GM12875 (cell line): Measurements from ENCODE around the gene SQSTM1.

Experiments
- H3K4me3 ChIP-seq: one replicate; pipeline ENCODE4 v1.5.1; 2011; ENCODE audit warnings: low read depth, low read length, control low read depth
- CTCF ChIP-seq: IDR thresholded peaks from 2 replicates; pipeline ENCODE4 v1.5.1; 2011; ENCODE audit warnings: low read depth, mild to moderate bottlenecking, control low read depth, inconsistent platforms, low read length, moderate library complexity, borderline replicate concordance; ENCODE audit not compliant: insufficient read depth

The SQSTM1 gene

DNA sequence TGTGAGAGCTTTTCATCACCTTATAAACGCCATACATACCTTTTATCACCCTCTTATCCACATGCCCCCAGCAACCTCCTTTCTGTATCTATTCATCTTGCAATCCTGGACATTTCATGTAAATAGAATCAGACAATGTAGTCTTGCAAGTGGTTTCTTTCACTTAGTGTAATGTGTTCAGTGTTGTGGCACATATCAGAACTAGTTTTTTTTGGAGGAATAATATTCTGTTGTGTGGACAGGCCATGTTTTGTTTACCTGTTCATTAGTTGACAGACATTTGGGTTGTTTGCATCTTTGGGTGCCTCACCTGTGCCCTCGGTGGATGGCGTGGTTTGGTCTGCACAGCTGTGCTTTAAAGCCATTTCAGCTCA, 1.3 kb downstream of the SQSTM1 start:
- H3K4me3 ChIP-seq: no peak overlapping the region
- no peak for TF ChIP-seq CTCF

GRCh38 chr5:179822444-179822990, 1.8 kb downstream of the SQSTM1 start:
- no peak for TF ChIP-seq CTCF

DNA sequence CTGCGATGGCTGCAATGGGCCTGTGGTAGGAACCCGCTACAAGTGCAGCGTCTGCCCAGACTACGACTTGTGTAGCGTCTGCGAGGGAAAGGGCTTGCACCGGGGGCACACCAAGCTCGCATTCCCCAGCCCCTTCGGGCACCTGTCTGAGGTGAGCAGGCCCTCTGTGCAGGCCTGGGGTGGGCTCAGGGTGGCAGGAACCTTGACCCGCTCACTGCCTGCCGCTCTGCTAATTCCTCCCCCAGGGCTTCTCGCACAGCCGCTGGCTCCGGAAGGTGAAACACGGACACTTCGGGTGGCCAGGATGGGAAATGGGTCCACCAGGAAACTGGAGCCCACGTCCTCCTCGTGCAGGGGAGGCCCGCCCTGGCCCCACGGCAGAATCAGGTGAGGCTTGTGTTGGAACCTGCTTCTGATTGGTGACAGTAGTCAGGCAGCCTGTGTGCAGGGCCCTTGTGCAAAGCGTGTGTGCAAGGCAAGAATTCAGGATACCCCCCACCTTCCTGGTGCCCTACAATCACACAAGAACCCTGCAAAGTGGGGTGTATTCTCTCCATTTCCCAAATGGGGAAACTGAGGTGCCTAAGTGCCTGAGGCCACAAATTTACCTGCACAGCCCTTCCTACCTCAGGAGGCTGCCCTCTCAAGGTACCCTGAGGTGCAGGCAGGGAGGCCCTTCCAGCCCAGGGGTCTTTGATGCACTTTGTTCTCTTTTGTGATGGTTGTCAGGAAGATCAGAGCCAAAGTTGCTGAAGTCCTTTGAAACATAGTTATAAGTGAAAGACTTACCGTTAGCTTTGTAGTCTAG, 3.4 kb downstream of the SQSTM1 start:
- no peak for TF ChIP-seq CTCF
- H3K4me3 ChIP-seq: no peak overlapping the region

More at GRCh38 chr5:179822444-179822990, 1.8 kb downstream of the SQSTM1 start:
- H3K4me3 ChIP-seq: no peak overlapping the region

DNA sequence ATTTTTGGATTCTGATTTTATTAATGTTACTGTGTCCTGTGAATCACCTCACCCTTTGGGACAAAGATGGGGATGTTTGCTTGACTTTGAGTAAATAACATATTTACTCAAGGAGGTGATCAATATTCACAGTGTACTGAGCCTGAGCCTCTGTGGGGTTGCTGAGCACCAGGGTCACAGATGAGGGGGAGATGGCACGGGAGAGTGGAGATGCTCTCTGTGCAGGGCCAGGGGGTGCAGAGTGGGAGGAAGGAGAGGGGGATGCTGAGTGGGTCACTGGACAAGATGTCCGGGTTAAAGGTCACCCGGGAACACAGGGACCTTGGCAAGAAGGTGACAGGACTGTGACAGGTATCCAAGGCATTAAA, 4.0 kb downstream of the SQSTM1 start:
- H3K4me3 ChIP-seq: no peak overlapping the region
- TF ChIP-seq CTCF: no peak

DNA sequence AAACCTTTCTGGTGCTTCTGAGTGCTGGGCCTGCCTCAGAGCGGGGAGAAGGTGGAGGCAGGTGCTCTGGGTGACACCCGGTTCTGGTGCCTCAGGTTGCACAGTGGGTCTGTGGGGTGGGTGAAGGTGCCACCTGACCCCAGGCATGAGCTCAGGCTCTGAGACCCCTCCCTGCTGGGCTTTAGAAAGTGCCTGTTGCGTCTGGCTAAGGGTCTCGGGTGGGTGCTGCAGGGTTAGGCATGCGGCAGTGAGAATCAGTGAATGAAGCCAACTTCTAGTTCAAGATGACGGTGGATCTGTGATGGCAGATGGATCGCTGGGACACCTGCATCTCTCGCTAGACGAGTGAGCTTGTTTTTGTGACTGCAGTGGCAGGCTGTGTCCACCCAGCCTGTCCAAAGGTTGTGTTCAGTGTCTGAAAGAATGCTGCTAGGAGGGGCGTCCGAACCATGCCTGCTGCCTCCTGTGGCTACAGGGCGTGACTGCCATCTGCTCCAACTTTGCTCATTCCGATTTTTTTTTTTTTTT, 5.0 kb downstream of the SQSTM1 start:
- no peak overlapping the region for H3K4me3 ChIP-seq
- no peak for TF ChIP-seq CTCF

GRCh38 chr5:179827680-179828079, 7.0 kb downstream of the SQSTM1 start:
- no peak overlapping the region for H3K4me3 ChIP-seq
- TF ChIP-seq CTCF: no peak
